GM19238 (cell line): ENCODE measurements around the gene MCUR1.
"Not testable (repeated sequence)": the region's sequence is repeated elsewhere in the genome, so short reads cannot be mapped to it uniquely, and the experiment has no call there.

ENCODE experiments used
- DNase-seq: peaks from one replicate; pipeline ENCODE4 v3.0.0; 2011; ENCODE audit warnings: low spot score; ENCODE audit not compliant: insufficient read length

MCUR1 gene

DNA sequence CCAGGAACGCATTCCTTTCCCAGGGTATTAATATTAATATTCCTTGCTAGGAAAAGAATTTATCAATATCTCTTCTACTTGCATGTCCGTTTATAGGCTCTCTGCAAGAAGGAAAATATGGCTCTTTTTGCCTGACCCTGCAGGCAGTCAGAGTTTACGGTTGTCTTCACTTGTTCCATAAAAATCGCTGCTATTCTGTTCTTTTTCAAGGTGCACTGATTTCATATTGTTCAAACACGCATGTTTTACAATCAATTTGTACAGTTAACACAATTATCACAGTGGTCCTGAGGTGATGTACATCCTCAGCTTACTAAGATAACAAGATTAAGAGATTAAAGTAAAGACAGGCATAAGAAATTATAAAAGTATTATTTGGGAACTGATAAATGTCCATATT is 15.1 kb upstream of the MCUR1 start:
- not testable (repeated sequence) for DNase-seq

- not testable (repeated sequence) for DNase-seq
Measured at GRCh38 chr6:13828656-13829301, 14.4 kb upstream of the MCUR1 start.

- DNase-seq, result no peak
Measured at GRCh38 chr6:13827032-13827431, 12.7 kb upstream of the MCUR1 start.

- DNase-seq, result no peak
Measured at GRCh38 chr6:13825871-13826270, 11.5 kb upstream of the MCUR1 start.

DNA sequence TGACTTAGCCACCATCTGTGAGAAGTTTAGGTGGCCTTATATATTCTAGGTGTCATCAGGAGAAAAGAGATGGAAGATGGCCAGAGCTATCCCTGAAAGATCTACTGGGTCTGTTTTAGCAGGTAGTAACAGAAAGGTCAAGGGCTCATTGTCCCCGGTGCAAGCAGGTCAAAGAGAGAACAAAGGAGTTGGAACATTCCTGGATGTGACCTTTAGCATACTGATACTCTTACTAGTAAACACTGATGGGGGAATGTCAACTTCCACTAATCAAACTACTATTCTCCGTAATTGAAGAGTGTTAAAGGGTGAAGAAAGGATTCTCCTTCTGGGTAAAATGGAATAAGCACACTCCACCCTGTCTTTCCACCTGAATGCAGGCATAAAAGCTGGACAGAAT is 4.0 kb upstream of the MCUR1 start:
- DNase-seq, result no peak

DNA sequence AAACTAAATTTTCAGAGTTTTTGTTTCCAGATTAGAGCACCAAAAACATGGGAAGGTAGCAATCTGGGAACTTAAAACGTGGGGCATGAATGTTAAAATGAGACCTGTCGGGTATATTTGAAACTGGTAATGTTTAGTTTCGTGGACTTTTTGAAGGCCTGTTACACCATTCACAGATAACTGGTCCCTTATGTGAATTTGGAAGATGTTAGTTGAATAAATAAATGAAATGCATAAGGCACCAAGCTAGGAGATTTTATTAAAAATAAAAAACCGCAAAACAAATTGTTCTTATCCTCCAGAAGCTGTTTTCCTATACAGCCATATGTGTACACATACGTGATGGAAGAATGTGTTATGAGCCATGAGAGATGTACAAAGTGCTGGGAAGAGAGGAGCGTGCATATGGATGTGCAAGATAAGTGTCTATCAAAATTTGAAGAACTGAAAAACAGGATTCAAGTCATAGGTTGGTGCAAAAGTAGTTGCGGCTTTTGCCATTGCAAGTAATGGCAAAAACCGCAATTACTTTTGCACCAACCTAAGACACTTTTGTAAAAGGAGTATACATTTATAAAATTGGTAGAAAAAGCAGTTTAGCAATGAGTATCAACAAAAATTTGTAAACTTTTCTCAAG is 700 bp upstream of the MCUR1 start:
- DNase-seq, result no peak

DNA sequence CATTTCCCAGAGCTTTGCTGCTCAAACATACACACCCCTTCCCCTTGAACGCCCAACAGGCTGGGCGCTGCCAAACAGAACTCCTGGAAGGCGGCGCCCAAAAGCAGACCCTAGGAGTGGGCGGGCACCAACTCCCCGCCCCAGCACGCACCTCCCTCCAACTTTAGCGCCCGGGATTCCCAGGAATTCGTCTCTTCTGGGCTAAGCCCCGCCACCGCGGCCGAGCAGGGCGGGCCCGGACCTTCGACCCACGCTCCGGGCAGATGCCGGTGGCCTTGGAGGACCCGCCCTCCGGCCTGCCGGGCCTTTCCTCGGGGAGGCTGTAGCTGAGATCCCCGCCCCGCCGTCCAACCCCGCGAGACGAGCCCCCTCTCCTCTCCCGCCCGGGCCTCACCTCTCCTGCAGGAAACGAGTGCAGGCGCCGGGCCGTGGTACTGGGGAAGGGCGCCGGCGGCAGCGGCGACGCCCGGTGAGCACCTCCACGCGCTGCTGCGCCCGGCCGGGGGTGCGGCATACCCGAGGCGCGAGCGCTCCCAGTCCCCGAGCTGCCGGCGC is 659 bp downstream of the MCUR1 start:
- DNase-seq, result peak; percentile 71

DNA sequence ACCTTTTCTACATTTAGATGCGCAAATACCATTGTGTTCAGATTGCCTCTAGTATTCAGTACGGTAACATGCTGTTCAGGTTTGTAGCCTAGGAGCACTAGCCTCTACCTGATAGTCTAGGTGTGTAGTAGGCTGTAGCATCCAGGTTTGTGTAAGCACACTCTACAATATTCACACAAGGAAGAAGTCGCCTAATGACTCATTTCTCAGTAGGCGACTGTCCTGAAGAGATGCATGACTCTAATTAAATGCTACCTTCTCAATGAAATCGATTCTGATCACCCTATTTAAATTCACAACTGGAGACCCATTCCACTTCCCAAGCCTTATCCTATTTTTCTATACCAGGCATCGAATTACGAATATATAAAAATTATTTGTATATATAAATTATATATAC is 1.3 kb downstream of the MCUR1 start:
- DNase-seq, result no peak

- DNase-seq, result no peak
Measured at GRCh38 chr6:13812359-13812642, 2.1 kb downstream of the MCUR1 start.

GRCh38 chr6:13811627-13812358 is 2.6 kb downstream of the MCUR1 start:
- DNase-seq, result no peak

DNA sequence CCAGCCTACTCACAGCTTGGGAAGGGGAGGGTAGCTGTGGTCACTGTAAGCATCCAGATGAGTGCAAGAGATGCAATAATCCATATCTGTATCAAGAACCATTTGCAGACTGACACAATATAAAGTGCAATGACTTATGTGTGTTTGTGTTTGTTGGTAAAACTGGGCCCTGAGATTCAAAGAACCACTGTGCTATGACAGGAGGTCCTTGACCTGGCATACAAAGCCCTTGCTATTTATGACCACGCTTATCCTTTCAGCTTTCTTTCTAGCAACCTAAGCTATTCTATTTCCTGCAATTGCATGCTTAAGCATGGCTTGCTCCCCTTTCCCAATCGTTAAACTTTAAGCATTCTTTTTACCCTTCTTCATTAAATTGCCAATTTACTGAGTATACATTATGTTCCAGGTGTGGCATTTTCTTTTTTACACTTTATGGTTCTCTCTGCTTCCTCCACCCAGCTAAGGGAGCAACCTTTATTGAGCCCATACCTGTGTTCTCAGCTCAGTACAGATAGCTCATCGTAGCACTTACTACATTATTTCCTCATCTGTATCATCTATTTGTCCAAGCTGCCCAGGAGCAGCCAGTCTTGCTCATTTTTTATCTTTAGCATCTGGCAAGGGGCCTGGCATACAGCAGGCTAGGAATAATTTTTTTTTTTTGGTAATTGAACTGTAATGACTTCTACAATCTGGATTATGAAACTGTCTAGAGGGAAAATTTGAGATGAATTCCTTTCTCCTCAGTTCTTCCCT is 3.5 kb downstream of the MCUR1 start:
- DNase-seq, result no peak

DNA sequence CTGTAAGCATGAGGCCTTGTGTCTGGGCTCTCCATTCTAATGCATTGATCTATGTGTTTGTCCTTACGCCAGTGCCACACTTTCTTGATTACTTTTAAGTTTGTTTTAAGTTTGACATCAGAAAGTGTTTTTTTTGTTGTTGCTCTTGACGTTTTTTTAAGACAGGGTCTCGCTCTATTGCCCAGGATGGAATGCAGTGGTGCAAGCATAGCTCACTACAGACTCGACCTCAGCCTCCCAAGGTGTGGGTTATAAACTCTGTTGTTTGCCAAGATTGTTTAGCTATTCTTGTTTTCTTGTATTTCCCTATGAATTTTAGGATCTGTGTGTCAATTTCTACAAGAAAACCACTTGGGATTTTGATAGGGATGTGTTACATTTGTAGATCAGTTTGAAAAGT is 5.6 kb downstream of the MCUR1 start:
- DNase-seq, result no peak

- no peak for DNase-seq
Measured at GRCh38 chr6:13807696-13808095, 6.7 kb downstream of the MCUR1 start.

- DNase-seq, result no peak
Measured at GRCh38 chr6:13803581-13803980, 10.8 kb downstream of the MCUR1 start.

DNA sequence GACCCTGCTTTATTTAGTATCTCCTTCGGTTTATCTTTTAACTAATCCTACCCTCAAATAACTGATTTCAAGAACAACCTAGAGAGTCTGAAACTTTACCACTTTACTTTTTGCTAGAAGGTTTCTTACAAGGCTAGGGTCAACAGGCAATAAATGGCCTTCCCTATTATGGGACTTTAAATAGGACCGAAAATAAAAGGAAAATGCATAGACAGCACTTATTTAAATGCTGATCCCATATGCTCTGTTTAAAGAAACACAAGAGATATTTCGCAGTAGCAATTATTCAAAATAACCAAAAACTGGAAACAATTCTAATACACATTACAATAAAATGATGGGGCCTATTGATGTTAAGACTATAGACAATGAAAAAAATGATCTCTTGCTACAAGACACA is 13.7 kb downstream of the MCUR1 start:
- DNase-seq, result no peak

- no peak for DNase-seq
Measured at GRCh38 chr6:13796781-13797180, 17.6 kb downstream of the MCUR1 start.

- DNase-seq, result peak; percentile 39
Measured at GRCh38 chr6:13795041-13795750, 19.2 kb downstream of the MCUR1 start.

DNA sequence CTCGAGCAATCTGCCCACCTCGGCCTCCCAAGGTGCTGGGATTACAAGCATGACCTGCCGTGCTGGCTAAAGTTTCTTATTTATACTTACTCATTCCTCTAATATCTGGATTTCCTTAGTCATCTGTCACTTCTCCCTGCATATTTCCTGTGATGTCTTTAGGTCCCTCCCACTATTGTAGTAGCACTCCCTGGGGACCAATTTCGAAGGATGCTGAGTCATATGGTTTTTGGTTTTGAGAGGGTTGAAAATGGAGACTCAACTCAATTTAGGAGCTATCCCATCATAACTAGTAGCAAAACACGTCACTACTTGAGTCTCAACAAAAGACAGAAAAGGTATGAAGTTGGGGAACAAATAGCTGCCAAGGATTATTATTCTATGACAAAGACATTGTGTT is 20.2 kb downstream of the MCUR1 start:
- DNase-seq, result no peak

- DNase-seq, result no peak
Measured at GRCh38 chr6:13789746-13790145, 24.6 kb downstream of the MCUR1 start.

GRCh38 chr6:13788820-13789219 is 25.5 kb downstream of the MCUR1 start:
- DNase-seq, result no peak

GRCh38 chr6:13787137-13787536 is 27.2 kb downstream of the MCUR1 start:
- no peak for DNase-seq
